AG09319 (cell line): ENCODE data around the gene PRKCZ.
A peak's percentile ranks its signal among the peaks of the same experiment; 100 is the strongest.

Source experiments
- DNase-seq: peaks from one replicate; pipeline ENCODE4 v3.0.0-alpha.2; 2010; ENCODE audit warnings: low read depth; ENCODE audit errors: extremely low read depth
- CTCF ChIP-seq: IDR thresholded peaks from 2 replicates; pipeline ENCODE4 v1.5.1; 2011; ENCODE audit warnings: low read depth, mild to moderate bottlenecking, inconsistent platforms, low read length, moderate library complexity

The PRKCZ gene

GRCh38 chr1:2133039-2133878 lies 83.0 kb downstream of the PRKCZ start:
- DNase-seq = peak; percentile 97

GRCh38 chr1:2133879-2134215 lies 83.6 kb downstream of the PRKCZ start:
- no peak for TF ChIP-seq CTCF
- no peak for DNase-seq

More at GRCh38 chr1:2133039-2133878, 83.0 kb downstream of the PRKCZ start:
- TF ChIP-seq CTCF = no peak

DNA sequence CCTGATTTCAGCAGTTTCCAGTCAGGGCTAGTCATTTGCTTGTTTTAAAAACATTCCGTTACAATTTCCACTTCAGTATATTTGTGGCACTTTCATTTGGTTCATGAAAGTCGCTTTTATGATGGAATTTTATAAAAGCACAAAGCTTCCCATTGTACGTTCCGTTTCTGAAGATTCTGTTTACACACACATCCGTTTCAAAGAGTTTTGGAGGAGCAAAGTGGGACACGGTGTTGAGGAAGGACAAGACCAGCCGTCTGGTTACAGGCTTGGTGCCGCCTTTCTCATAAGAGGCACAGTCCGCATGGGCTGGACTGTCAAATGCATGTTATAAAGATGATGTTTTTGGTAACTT lies 84.0 kb downstream of the PRKCZ start:
- TF ChIP-seq CTCF = no peak
- no peak for DNase-seq

DNA sequence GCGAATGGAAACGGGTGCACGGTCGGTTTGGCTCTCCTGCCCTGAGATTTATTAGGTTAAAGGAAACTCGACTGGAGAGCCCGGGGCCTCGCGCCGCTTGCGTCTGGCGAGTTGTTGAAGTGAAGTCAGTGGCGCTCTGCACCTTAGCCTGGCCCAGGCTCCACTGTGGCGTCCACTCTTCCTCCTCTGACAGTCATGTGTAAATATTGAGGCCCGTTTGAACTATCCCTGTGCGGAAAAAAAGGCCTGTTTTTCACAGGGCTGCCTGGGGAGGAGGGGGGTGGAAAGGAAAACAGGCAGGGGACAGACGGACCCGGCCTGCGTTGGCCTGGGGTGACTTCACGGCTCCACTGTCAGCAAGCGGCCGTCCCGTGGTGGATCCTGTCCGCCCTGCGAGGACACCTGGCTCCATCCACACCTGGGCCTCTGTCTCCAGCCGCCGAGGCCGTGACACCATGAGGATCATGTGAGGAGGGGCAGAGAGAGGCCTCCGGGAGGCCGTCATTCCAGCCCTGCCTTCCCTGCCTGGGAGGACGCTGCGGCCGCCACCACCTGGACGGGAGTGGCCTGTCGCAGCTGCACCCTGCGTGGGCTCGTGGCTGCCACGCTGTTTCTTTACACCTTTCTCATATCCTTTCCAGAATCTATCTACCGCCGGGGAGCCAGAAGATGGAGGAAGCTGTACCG lies 84.6 kb downstream of the PRKCZ start:
- no peak for DNase-seq
- TF ChIP-seq CTCF = no peak

DNA sequence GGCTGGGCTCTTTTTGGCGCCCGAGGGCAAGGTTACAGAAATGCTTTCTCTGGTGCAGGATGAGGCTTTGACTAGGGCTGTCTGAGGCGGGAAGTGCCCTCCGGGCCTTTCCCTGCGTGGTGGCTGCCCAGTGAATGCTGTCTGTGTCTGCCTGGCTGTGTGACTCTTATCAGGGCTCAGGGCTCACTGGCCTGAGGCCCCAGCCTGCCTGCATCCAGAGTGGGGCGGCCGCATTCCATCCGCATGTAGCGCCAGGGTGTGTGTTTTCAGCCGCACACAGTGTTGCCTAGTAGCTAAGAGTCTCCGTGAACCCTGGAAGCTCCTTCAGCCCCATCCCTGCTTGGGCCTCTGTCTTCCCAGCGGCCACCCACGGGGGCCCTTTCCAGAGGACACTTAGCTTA lies 85.2 kb downstream of the PRKCZ start:
- no peak for DNase-seq
- TF ChIP-seq CTCF = no peak; the same call in 1 of the 2 replicates

- no peak for DNase-seq
- TF ChIP-seq CTCF = no peak
These were observed 85.7 kb downstream of the PRKCZ start for GRCh38 chr1:2135941-2136340.
